SK-N-SH (cell line): ENCODE results near the gene C9orf78.

ENCODE experiments used
- GABPA ChIP-seq: IDR thresholded peaks from 2 replicates; pipeline ENCODE4 v1.4.0; 2012; ENCODE audit warnings: low read depth, mild to moderate bottlenecking
- JUND ChIP-seq: IDR thresholded peaks from 2 replicates; pipeline ENCODE4 v1.4.0; 2012
- MXI1 ChIP-seq: IDR thresholded peaks from 2 replicates; pipeline ENCODE4 v1.6.1; 2012; ENCODE audit warnings: mild to moderate bottlenecking, low read depth, low read length, improper control_type of control experiment
- NFIC ChIP-seq: IDR thresholded peaks from 2 replicates; pipeline ENCODE4 v1.4.0; 2012; ENCODE audit warnings: borderline replicate concordance
- RAD21 ChIP-seq: IDR thresholded peaks from 2 replicates; pipeline ENCODE4 v1.6.1; 2012; ENCODE audit warnings: mild to moderate bottlenecking, low read length
- RFX5 ChIP-seq: IDR thresholded peaks from 2 replicates; pipeline ENCODE4 v1.6.1; 2012; ENCODE audit warnings: mild to moderate bottlenecking, improper control_type of control experiment, low read length
- SMC3 ChIP-seq: IDR thresholded peaks from 2 replicates; pipeline ENCODE4 v1.6.1; 2012; ENCODE audit warnings: low read depth, low read length, improper control_type of control experiment
- TCF12 ChIP-seq: IDR thresholded peaks from 2 replicates; pipeline ENCODE4 v1.4.0; 2012
- TEAD4 ChIP-seq: IDR thresholded peaks from 2 replicates; pipeline ENCODE4 v1.4.0; 2012; ENCODE audit warnings: mild to moderate bottlenecking, borderline replicate concordance; ENCODE audit not compliant: insufficient read depth
- YY1 ChIP-seq: IDR thresholded peaks from 2 replicates; pipeline ENCODE4 v1.4.0; 2012; ENCODE audit warnings: low read depth, mild to moderate bottlenecking
- TF ChIP-seq, protein P1 (sequence below): fragments of 200-600 bp; sonication (generic); IDR thresholded peaks from 2 replicates; pipeline ENCODE4 v1.6.1; 2017; ENCODE audit warnings: antibody characterized with exemption, mild to moderate bottlenecking, moderate library complexity
- TF ChIP-seq, protein P2 (sequence below): fragments of 150-350 bp; IDR thresholded peaks from 2 replicates; pipeline ENCODE4 v1.6.1; 2017; ENCODE audit warnings: antibody characterized with exemption, low read length, low read depth, borderline replicate concordance
- TF ChIP-seq, protein P3 (sequence below): IDR thresholded peaks from 2 replicates; pipeline ENCODE4 v1.4.0; 2012; ENCODE audit warnings: low read depth, borderline replicate concordance

DNA sequence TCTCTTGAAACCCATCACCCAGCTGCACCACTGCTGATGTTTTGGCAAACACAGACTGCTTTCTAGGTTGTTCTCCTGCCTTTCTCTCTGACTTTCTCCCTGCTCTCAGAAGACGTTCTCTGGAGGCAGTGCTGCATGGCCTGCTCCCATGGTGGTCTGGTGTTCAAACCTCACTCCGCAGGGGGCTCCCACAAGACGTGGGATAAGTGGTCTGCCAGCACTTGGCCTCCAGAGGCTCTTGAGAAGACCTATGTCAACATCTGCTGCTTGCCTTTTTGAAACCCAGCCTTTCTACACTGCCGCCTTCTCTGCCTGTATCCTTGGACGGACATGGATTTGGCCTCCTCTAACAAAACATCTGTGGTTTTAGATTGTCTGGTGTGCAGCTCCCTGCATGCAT, 16.7 kb upstream of the C9orf78 start:
- TF ChIP-seq, protein P1, sequence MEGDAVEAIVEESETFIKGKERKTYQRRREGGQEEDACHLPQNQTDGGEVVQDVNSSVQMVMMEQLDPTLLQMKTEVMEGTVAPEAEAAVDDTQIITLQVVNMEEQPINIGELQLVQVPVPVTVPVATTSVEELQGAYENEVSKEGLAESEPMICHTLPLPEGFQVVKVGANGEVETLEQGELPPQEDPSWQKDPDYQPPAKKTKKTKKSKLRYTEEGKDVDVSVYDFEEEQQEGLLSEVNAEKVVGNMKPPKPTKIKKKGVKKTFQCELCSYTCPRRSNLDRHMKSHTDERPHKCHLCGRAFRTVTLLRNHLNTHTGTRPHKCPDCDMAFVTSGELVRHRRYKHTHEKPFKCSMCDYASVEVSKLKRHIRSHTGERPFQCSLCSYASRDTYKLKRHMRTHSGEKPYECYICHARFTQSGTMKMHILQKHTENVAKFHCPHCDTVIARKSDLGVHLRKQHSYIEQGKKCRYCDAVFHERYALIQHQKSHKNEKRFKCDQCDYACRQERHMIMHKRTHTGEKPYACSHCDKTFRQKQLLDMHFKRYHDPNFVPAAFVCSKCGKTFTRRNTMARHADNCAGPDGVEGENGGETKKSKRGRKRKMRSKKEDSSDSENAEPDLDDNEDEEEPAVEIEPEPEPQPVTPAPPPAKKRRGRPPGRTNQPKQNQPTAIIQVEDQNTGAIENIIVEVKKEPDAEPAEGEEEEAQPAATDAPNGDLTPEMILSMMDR = no peak
- TF ChIP-seq, protein P2, sequence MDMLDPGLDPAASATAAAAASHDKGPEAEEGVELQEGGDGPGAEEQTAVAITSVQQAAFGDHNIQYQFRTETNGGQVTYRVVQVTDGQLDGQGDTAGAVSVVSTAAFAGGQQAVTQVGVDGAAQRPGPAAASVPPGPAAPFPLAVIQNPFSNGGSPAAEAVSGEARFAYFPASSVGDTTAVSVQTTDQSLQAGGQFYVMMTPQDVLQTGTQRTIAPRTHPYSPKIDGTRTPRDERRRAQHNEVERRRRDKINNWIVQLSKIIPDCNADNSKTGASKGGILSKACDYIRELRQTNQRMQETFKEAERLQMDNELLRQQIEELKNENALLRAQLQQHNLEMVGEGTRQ = no peak
- no peak for TF ChIP-seq RAD21
- TF ChIP-seq RFX5 = no peak
- TF ChIP-seq TEAD4 = no peak
- TF ChIP-seq YY1 = no peak
- no peak for TF ChIP-seq SMC3
- no peak for TF ChIP-seq GABPA
- TF ChIP-seq MXI1 = no peak
- no peak for TF ChIP-seq TCF12
- TF ChIP-seq, protein P3, sequence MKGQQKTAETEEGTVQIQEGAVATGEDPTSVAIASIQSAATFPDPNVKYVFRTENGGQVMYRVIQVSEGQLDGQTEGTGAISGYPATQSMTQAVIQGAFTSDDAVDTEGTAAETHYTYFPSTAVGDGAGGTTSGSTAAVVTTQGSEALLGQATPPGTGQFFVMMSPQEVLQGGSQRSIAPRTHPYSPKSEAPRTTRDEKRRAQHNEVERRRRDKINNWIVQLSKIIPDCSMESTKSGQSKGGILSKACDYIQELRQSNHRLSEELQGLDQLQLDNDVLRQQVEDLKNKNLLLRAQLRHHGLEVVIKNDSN = no peak
- no peak for TF ChIP-seq NFIC
- no peak for TF ChIP-seq JUND
